NCI-H2107 treated with DMSO at 0.1 percent for 48 hours (cell line): ENCODE measurements around the gene DNAJC12.
"Not testable (repeated sequence)": the region's sequence is repeated elsewhere in the genome, so short reads cannot be mapped to it uniquely, and the experiment has no call there.

Source experiments
- DNase-seq: peaks from one replicate; lab custom pipeline; 2025; ENCODE audit not compliant: unreplicated experiment; lab: John Stamatoyannopoulos, UW

DNAJC12 gene

GRCh38 chr10:67841737-67842136 is 3.7 kb upstream of the DNAJC12 start:
- no peak for DNase-seq

DNA sequence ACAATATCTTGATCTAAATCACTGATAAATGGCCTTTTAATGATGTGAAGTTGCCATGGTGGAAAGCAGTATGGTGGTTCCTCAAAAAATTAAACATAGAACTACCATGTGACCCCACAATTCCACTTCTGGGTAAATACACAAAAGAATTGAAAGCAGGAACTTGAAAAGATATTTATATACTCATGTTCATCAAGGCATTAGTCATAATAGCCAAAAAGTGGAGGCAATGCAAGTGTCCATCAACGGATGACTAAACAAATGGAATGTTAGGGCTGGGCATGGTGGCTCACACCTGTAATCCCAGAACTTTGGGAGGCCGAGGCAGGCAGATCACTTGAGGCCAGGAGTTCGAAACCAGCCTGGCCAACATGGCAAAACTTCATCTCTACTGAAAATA is 2.0 kb upstream of the DNAJC12 start:
- DNase-seq = no peak

DNA sequence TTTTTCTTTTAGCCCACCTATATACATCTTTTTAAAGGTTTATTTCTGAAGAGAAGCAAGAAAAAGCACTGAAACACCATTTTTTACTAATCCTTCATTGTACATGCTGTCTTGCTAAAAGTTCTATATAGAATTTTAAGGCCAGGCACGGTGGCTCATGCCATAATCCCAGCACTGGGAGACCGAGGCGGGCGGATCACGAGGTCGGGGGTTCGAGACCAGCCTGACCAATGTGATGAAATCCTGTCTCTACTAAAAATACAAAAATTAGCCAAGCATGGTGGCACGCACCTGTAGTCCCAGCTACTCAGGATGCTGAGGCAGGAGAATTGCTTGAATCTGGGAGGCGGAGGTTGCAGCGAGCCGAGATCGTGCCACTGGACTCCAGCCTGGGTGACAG is 1.5 kb upstream of the DNAJC12 start:
- not testable (repeated sequence) for DNase-seq

DNA sequence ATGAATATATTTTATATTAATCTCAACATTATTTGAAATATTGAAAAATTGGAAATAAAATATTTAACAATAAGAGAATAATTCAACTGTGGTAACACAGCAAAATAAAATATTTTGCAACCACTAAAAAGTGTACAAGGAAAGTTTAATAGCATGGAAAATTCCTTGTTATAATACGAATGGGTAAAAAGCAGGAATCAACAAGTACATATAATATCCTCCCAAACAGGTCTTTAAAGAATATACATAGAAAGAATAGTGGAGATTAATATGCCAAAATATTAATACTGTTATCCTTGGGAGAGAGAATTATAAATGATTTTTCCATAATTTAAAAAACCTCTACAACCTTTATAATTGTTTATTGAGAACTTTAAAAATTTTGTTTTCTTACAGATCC is 1.0 kb downstream of the DNAJC12 start:
- no peak for DNase-seq

- no peak for DNase-seq
Measured at GRCh38 chr10:67836488-67836887, 1.5 kb downstream of the DNAJC12 start.

- DNase-seq = not testable (repeated sequence)
Measured at GRCh38 chr10:67835541-67836394, 2.2 kb downstream of the DNAJC12 start.

GRCh38 chr10:67834375-67834774 is 3.6 kb downstream of the DNAJC12 start:
- DNase-seq = no peak

DNA sequence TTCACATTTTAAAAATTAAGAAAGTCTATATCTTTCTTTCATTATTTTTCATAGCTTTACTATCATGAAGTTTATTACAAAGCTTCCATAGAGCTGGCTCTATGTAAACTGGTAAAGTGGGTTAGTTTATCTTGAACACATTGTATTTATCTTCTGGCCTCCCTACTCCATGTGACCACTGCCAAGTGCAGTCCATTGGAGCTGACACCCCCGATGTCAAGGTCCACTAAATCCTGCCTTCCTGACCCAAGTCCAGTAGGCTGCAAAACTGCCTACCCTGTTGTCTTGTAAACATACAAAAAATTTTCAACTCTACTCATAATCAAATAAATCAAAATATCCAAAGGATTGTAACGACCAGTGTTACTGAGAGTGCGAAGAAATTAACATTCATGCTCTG is 10.2 kb downstream of the DNAJC12 start:
- DNase-seq = no peak

DNA sequence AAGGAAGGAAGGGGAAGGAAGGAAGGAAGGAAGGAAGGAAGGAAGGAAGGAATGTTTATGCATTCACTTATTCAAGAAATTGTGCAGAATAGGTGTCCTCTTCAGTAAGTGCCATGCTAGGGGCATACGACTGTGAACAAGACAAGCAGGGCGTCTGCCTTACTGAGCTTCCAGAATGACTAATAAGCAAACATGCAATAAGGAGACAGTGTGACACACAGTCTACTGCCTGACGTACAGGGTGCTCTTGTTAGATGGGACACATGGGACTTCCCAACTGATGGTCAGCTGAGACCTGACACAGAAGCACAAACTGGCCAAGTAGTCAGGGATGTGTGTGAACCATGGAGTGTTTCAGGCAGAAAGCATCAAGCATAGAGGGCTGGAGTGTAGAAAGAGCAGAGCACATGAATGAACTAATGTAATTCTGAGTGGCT is 18.2 kb downstream of the DNAJC12 start:
- DNase-seq = no peak

- peak; percentile 76 for DNase-seq
Measured at GRCh38 chr10:67818323-67818722, 19.7 kb downstream of the DNAJC12 start.

DNA sequence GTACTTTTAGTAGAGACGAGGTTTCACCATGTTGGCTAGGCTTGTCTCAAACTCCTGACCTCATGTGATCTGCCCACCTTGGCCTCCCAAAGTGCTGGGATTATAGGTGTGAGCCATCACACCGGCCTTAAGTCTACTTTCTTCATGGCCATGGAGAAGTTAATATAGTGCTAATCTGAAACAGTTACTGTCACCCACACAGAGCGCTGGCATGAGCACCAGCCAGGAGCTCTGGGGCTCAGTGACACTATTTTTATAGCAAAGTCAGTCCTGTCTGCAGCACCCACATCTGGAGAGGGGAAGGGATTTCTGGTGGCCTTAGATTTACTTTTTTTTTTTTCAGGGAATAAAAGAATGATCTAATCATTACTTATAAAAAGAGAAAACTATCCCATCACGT is 21.3 kb downstream of the DNAJC12 start:
- no peak for DNase-seq

GRCh38 chr10:67815571-67816059 is 22.4 kb downstream of the DNAJC12 start:
- peak; percentile 74 for DNase-seq

GRCh38 chr10:67812007-67812406 is 26.0 kb downstream of the DNAJC12 start:
- no peak for DNase-seq

GRCh38 chr10:67809107-67809506 is 28.9 kb downstream of the DNAJC12 start:
- DNase-seq = no peak

DNA sequence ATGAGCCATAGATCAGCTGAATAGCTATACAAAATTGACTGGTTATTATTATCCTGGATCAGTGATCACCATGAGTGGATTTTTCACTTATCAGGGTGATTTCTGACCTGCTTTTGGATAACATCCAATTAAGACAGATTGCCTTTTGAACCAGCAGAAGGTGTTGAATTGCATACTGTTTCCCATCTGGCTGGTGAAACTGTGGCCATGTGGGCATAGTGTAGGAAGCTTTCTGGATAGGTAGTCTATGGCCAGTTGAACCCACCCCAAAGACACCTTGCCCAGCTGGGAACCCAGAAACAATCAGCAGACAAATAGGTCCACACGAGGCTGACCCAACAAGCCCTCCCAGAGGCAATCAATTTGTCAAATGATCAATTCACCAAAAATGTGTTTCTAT is 29.3 kb downstream of the DNAJC12 start:
- DNase-seq = peak; percentile 5

DNA sequence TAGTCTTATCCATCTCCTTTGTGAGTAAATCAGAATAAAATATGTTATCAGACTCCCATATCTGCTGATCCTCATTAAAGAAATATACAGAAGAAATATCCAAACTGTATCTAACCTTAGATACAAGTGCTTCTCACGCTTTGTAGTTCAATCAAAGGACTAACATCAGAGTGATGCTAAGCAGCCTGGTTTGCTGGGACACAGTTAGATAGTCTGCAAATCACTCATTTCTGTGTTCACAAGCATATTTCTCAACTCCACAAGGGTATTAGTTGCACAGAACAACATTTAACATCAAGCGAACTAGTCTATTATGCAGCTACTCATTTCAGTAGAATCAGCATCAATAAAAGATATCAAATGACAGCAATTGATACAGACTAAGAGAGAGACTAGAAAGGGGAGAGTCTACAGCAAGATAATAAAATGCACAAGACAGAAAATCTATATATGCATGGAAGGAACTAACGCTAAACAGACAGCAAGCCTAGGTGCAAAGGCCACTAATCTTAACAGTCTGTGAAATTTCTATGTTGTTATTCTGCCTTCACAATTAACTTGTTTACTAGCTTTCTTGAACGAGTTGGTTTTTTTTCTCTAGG is 30.0 kb downstream of the DNAJC12 start:
- DNase-seq = no peak

- no peak for DNase-seq
Measured at GRCh38 chr10:67804395-67804678, 33.7 kb downstream of the DNAJC12 start.

GRCh38 chr10:67803588-67804394 is 34.2 kb downstream of the DNAJC12 start:
- DNase-seq = no peak

DNA sequence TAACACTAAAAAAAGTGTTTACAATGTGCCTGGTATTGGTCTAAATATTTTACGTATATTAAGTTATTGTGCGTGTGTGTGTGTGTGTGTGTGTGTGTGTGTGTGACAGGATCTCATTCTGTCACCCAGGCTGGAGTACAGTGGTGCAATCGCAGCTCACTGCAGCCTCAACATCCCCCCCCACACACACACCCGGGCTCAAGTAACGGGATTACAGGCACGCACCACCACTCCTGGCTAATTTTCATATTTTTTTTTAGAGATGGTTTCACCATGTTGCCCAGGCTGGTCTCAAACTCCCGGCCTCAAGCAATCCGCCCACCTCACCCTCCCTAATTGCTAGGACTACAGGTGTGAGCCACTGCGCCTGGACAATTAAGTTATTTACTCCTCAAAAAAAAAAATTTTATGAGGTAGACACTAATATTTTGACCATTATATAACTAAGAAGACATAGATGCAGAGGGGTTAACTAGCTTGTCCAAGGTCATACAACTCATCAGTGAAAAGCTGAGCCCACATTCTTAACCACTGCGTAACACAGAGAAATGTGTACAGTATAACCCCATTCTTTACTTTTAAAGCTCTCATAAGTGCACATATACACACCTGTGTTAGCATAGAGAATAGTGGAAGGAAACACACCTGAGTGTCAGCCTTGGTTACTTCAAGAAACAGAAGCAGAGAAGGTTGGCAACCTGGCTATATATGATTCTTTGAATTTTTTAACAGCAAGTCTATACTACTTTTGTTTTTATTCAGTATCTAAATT is 35.0 kb downstream of the DNAJC12 start:
- DNase-seq = no peak

- DNase-seq = no peak
Measured at GRCh38 chr10:67801118-67801517, 36.9 kb downstream of the DNAJC12 start.

- no peak for DNase-seq
Measured at GRCh38 chr10:67794909-67795460, 43.0 kb downstream of the DNAJC12 start.
